ENCODE measurements around the gene DEFB127. TPM values are rescaled to one million over a fixed set of nuclear protein-coding genes. Genes with fewer than 3 reads are reported as not detected.

Gene DEFB127
- total and polyA plus RNA-seq, 2 of the 4 experiments (the other 2 are of a cell fraction) = not detected

DNA sequence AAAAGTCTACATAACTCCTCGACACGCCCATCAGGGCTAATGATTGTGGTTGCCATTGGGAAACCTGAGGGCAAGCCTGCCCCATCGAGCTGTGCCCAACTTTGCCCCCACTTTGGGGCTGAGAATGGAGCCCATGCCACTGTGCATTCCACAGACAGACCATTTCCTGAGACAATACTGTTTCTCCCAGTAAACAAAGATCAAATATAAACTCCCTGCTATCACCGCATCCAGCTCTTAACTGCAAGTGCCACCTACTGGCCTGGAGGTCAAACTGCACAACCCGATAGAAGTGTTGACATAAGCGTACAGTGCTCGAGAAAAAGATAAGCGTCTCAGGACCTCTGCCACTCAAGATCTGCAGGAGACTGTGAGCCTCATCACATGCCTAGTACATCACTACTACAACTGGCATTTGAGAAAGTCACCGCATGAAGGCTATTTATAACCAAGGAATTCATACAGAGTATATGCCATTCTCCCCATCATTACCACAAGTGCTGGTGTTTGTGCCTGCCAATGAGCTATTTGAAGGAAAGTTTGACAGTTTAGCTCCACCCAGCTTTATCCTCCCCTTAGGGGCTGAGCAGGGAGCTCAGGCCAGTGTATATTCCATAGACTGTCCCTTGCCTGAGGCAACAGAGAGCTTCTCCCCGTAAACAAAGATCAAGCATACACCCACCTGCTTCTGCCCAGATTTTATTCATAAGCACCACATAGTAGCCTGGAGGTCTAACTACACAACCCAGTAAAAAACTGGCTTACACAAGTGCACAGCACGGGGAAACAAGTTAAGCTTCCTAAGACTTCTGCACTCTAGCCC lies 19.4 kb upstream of the DEFB127 start:
- H3K27ac ChIP-seq (ENCODE audit: insufficient read depth, low read length) = no peak overlapping the region
- H3K4me1 ChIP-seq (ENCODE audit: control insufficient read depth, insufficient read depth, low read length) = no peaks in the 10 kb centered on the region
- H4K91ac ChIP-seq (ENCODE audit: insufficient read depth, low read depth, low read length) = no peak overlapping the region
- H3K4ac ChIP-seq (ENCODE audit: low read depth, low read length) = no peak overlapping the region
- H4K8ac ChIP-seq (ENCODE audit: low read depth in 2 of 2, low read length in 2 of 2) = no peak overlapping the region
- H3K27me3 ChIP-seq (ENCODE audit: control insufficient read depth, insufficient read depth, low read length) = 0 out of 2 replicates have a peak, but pooled peaks cover 1% of the 10 kb centered on the region
- WGBS, 2 experiments (ENCODE audit: extremely low coverage in 2 of 2, insufficient read length in 1 of 2) = 67% methylated on average over 2 of the region's 11 CpGs; no CpG with 5 or more reads in 1 of the 2 experiments
- in situ Hi-C loops (cut with MboI; ENCODE audit: low sequenced_read_pairs) = no loop called here
- H3K36me3 ChIP-seq (ENCODE audit: control insufficient read depth, insufficient read depth, low read length) = no peaks in the 10 kb centered on the region
- H4K20me1 ChIP-seq (ENCODE audit: insufficient read depth, low read length) = no peaks in the 10 kb centered on the region
- no peaks in the 10 kb centered on the region for H3K79me1 ChIP-seq (ENCODE audit: low read depth in 1 of 2, low read length in 2 of 2)
- H3K9ac ChIP-seq (ENCODE audit: low read depth, low read length) = no peak overlapping the region
- no peak overlapping the region for H2AK5ac ChIP-seq (ENCODE audit: low read depth, low read length)
- H4K5ac ChIP-seq (ENCODE audit: low read depth, low read length) = no peak overlapping the region
- no peak overlapping the region for H3K14ac ChIP-seq (replicated peaks; ENCODE audit: low read depth, low read length)
- H3K18ac ChIP-seq (ENCODE audit: low read depth, low read length) = no peak overlapping the region
- intact Hi-C loops (cut with micrococcal nuclease) = loop anchor here (2.0 kb wide), 1 partner anchor 19 kb away; no protein-coding TSS in a partner anchor
- H3K4me3 ChIP-seq (ENCODE audit: insufficient read depth, low read depth, low read length) = no peak overlapping the region
- no peak overlapping the region for H3K23ac ChIP-seq (ENCODE audit: low read depth, low read length)
- H2BK20ac ChIP-seq (ENCODE audit: low read depth, low read length) = no peak overlapping the region
- H3K9me1 ChIP-seq (ENCODE audit: insufficient read depth, low read length) = no peaks in the 10 kb centered on the region
- H2BK5ac ChIP-seq (ENCODE audit: low read depth, low read length, poor library complexity, severe bottlenecking) = no peak overlapping the region
- ATAC-seq (ENCODE audit: low read depth) (no peak), DNase-seq (no peak)
- dilution Hi-C loops (cut with HindIII; ENCODE audit: low sequenced_read_pairs, unreplicated experiment) = no loop called here
- no peak overlapping the region for H2AFZ ChIP-seq (replicated peaks; ENCODE audit: low read length, poor library complexity)
- no peak overlapping the region for H2AK9ac ChIP-seq (replicated peaks; ENCODE audit: low read depth, low read length, poor library complexity)
- BruUV-seq (replicated peaks) = no TSS peak
- H3K4me2 ChIP-seq (ENCODE audit: low read depth, low read length) = no peak overlapping the region
- ChIA-PET POLR2A (ENCODE audit: unreplicated experiment) (no interaction called here), CTCF (interaction anchor here (0.5 kb wide), 1 partner anchor 196 kb away, joined by 4 read pairs; no protein-coding TSS in a partner anchor)
- H3K56ac ChIP-seq (ENCODE audit: extremely low read depth, insufficient read depth, low read length) = no peak overlapping the region
- no peak overlapping the region for H2BK120ac ChIP-seq (ENCODE audit: low read depth, low read length)
- H3K9me3 ChIP-seq (ENCODE audit: control insufficient read depth, insufficient read depth, low read length) = no peaks in the 10 kb centered on the region; the same call in 1 of the 2 replicates
- no peak overlapping the region for H2BK15ac ChIP-seq (ENCODE audit: low read depth, low read length)
- no peak for TF ChIP-seq RFX5 (IDR thresholded peaks at IDR 0.05; ENCODE audit: low read depth, low read length)
- no peak for TF ChIP-seq MAZ (IDR thresholded peaks at IDR 0.05; ENCODE audit: borderline replicate concordance, low read depth, low read length)
- TF ChIP-seq, protein P1, sequence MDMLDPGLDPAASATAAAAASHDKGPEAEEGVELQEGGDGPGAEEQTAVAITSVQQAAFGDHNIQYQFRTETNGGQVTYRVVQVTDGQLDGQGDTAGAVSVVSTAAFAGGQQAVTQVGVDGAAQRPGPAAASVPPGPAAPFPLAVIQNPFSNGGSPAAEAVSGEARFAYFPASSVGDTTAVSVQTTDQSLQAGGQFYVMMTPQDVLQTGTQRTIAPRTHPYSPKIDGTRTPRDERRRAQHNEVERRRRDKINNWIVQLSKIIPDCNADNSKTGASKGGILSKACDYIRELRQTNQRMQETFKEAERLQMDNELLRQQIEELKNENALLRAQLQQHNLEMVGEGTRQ (IDR thresholded peaks at IDR 0.05; ENCODE audit: low read depth, low read length) = no peak
- TF ChIP-seq SMC3 (IDR thresholded peaks at IDR 0.05; ENCODE audit: low read depth, low read length) = no peak
- no peak for TF ChIP-seq MXI1 (IDR thresholded peaks at IDR 0.05; ENCODE audit: borderline replicate concordance, low read depth, low read length)
- TF ChIP-seq, protein P2, sequence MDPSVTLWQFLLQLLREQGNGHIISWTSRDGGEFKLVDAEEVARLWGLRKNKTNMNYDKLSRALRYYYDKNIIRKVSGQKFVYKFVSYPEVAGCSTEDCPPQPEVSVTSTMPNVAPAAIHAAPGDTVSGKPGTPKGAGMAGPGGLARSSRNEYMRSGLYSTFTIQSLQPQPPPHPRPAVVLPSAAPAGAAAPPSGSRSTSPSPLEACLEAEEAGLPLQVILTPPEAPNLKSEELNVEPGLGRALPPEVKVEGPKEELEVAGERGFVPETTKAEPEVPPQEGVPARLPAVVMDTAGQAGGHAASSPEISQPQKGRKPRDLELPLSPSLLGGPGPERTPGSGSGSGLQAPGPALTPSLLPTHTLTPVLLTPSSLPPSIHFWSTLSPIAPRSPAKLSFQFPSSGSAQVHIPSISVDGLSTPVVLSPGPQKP (IDR thresholded peaks at IDR 0.05; ENCODE audit: borderline replicate concordance, low read depth, low read length) = no peak
- no peak for TF ChIP-seq BHLHE40 (IDR thresholded peaks at IDR 0.05; ENCODE audit: low read depth, low read length)
- no peak for TF ChIP-seq FOS (IDR thresholded peaks at IDR 0.05; ENCODE audit: low read depth, low read length)
- no peak for TF ChIP-seq RAD21 (IDR thresholded peaks at IDR 0.05; ENCODE audit: low read length)
- no peak for TF ChIP-seq CEBPB (IDR thresholded peaks at IDR 0.05; ENCODE audit: low read depth, low read length)
- TF ChIP-seq, protein P3, sequence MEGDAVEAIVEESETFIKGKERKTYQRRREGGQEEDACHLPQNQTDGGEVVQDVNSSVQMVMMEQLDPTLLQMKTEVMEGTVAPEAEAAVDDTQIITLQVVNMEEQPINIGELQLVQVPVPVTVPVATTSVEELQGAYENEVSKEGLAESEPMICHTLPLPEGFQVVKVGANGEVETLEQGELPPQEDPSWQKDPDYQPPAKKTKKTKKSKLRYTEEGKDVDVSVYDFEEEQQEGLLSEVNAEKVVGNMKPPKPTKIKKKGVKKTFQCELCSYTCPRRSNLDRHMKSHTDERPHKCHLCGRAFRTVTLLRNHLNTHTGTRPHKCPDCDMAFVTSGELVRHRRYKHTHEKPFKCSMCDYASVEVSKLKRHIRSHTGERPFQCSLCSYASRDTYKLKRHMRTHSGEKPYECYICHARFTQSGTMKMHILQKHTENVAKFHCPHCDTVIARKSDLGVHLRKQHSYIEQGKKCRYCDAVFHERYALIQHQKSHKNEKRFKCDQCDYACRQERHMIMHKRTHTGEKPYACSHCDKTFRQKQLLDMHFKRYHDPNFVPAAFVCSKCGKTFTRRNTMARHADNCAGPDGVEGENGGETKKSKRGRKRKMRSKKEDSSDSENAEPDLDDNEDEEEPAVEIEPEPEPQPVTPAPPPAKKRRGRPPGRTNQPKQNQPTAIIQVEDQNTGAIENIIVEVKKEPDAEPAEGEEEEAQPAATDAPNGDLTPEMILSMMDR (conservative IDR thresholded peaks at IDR 0.05; ENCODE audit: low read depth, low read length) = no peak
- no peak for TF ChIP-seq MAFK (IDR thresholded peaks at IDR 0.05; ENCODE audit: low read depth, low read length)
- TF ChIP-seq RCOR1 (IDR thresholded peaks at IDR 0.05; ENCODE audit: insufficient replicate concordance, low read length) = no peak
- no peak for TF ChIP-seq NFE2L2 (IDR thresholded peaks at IDR 0.05; ENCODE audit: low read depth, low read length)
